Bronchial epithelial cell (primary cell): ENCODE results near the gene MAPK8IP1. TPM values are rescaled to one million over a fixed set of nuclear protein-coding genes. Genes with fewer than 3 reads are reported as not detected.
"Not testable (repeated sequence)": the region's sequence is repeated elsewhere in the genome, so short reads cannot be mapped to it uniquely, and the experiment has no call there.

Source experiments
- DNase-seq: peaks from one replicate; pipeline ENCODE4 v3.0.0-alpha.2; 2010; ENCODE audit warnings: low read depth
- FAIRE-seq: peaks from 2 replicates; lab custom pipeline; 2011; peaks lifted over from hg19 to GRCh38; lab: Jason Lieb, UNC
- H3K27me3 ChIP-seq: 2 replicates; pipeline ENCODE4 v1.5.1; 2011; ENCODE audit warnings: low read length; ENCODE audit not compliant: control insufficient read depth, insufficient read depth
- H3K36me3 ChIP-seq: 2 replicates; pipeline ENCODE4 v1.5.1; 2011; ENCODE audit warnings: low read length; ENCODE audit not compliant: control insufficient read depth, insufficient read depth
- H3K4me3 ChIP-seq: 2 replicates; pipeline ENCODE4 v1.5.1; 2011; ENCODE audit warnings: mild to moderate bottlenecking, low read depth, low read length, control low read depth
- CTCF ChIP-seq: IDR thresholded peaks from 2 replicates; pipeline ENCODE4 v1.5.1; 2011; ENCODE audit warnings: mild to moderate bottlenecking, moderate library complexity, low read length, control low read depth, inconsistent platforms; ENCODE audit not compliant: insufficient read depth, severe bottlenecking
- total RNA-seq: library from RNA; depleted of rRNA; stranded (reverse); fragments of >200 nt; gene quantifications from 2 replicates; pipeline ENCODE4 v1.2.1, GENCODE V29; 2014

Gene MAPK8IP1
- total RNA-seq: 0.26 and 0.90 TPM in 2 replicates

GRCh38 chr11:45885274-45885920, at the start of gene MAPK8IP1:
Gene MAPK8IP1 (plus strand): TSS chr11:45885651. CDS start chr11:45885821, 170 bp downstream.
- no peaks in the 10 kb centered on the region for H3K27me3 ChIP-seq
- no peak for DNase-seq
- peak within 1 kb of the TSS; percentile 34 for H3K4me3 ChIP-seq
- TF ChIP-seq CTCF: no peak
- peaks cover 3% of the 10 kb centered on the region for H3K36me3 ChIP-seq
- no peak for FAIRE-seq

- TF ChIP-seq CTCF: no peak
- H3K27me3 ChIP-seq: no peaks in the 10 kb centered on the region
- no peak overlapping the region for H3K4me3 ChIP-seq
- DNase-seq (no peak), FAIRE-seq (no peak)
- no peaks in the 10 kb centered on the region for H3K36me3 ChIP-seq
Measured at GRCh38 chr11:45839204-45839603, 46.2 kb upstream of the MAPK8IP1 start.

GRCh38 chr11:45840251-45840650, 45.2 kb upstream of the MAPK8IP1 start:
- FAIRE-seq, H3K27me3 ChIP-seq, DNase-seq, H3K36me3 ChIP-seq, H3K4me3 ChIP-seq: not testable (repeated sequence)

GRCh38 chr11:45843158-45843924, 42.1 kb upstream of the MAPK8IP1 start:
- peak; percentile 90 for TF ChIP-seq CTCF
- FAIRE-seq: no peak
- peak; percentile 73 for DNase-seq
- H3K36me3 ChIP-seq: no peaks in the 10 kb centered on the region
- no peaks in the 10 kb centered on the region for H3K27me3 ChIP-seq
- H3K4me3 ChIP-seq: no peak overlapping the region

- no peaks in the 10 kb centered on the region for H3K27me3 ChIP-seq
- H3K4me3 ChIP-seq: no peak overlapping the region
- no peak for FAIRE-seq
- DNase-seq: no peak
- no peaks in the 10 kb centered on the region for H3K36me3 ChIP-seq
- TF ChIP-seq CTCF: no peak
Measured at GRCh38 chr11:45844822-45845578, 40.5 kb upstream of the MAPK8IP1 start.

GRCh38 chr11:45846174-45846675, 39.2 kb upstream of the MAPK8IP1 start:
- TF ChIP-seq CTCF: no peak
- Histone ChIP-seq H3K27me3 (no peaks in the 10 kb centered on the region), H3K36me3 (peaks cover 3% of the 10 kb centered on the region), H3K4me3 (no peak overlapping the region)
- DNase-seq (no peak), FAIRE-seq (no peak)
